Mesendoderm (in vitro differentiated cells): ENCODE measurements around the gene SH2D4B. TPM values are rescaled to one million over a fixed set of nuclear protein-coding genes. Genes with fewer than 3 reads are reported as not detected.
A peak's percentile ranks its signal among the peaks of the same experiment; 100 is the strongest.

ENCODE experiments used
- DNase-seq: peaks from one replicate; pipeline ENCODE4 v3.0.0; 2013
- H2AK5ac ChIP-seq: 2 replicates; pipeline ENCODE4 v1.6.1; 2013; ENCODE audit warnings: low read length, inconsistent platforms
- H2BK120ac ChIP-seq: 2 replicates; pipeline ENCODE4 v1.6.1; 2013; ENCODE audit warnings: low read depth, mild to moderate bottlenecking, low read length, moderate library complexity, mixed read lengths
- H2BK15ac ChIP-seq: replicated peaks from 2 replicates; pipeline ENCODE4 v1.6.1; 2013; ENCODE audit warnings: low read depth, mild to moderate bottlenecking, moderate library complexity
- H2BK5ac ChIP-seq: 2 replicates; pipeline ENCODE4 v1.6.1; 2013; ENCODE audit warnings: low read length, inconsistent platforms
- H3K18ac ChIP-seq: 2 replicates; pipeline ENCODE4 v1.6.1; 2013; ENCODE audit warnings: mild to moderate bottlenecking, low read length, mixed read lengths
- H3K23ac ChIP-seq: one replicate; pipeline ENCODE4 v1.6.1; 2013; ENCODE audit warnings: low read length
- H3K27ac ChIP-seq: 2 replicates; pipeline ENCODE4 v1.5.1; 2013; ENCODE audit warnings: low read depth, mild to moderate bottlenecking, inconsistent platforms, low read length, moderate library complexity
- H3K27me3 ChIP-seq: 2 replicates; pipeline ENCODE4 v1.6.1; 2013; ENCODE audit warnings: low read length, control low read depth, mild to moderate bottlenecking, inconsistent platforms; ENCODE audit not compliant: insufficient read depth, poor library complexity
- H3K36me3 ChIP-seq: 2 replicates; pipeline ENCODE4 v1.6.1; 2013; ENCODE audit warnings: low read length, inconsistent platforms; ENCODE audit not compliant: control insufficient read depth, insufficient read depth
- H3K4ac ChIP-seq: one replicate; pipeline ENCODE4 v1.6.1; 2013; ENCODE audit warnings: low read depth, mild to moderate bottlenecking, low read length, moderate library complexity
- H3K4me1 ChIP-seq: 2 replicates; pipeline ENCODE4 v1.6.1; 2013; ENCODE audit warnings: low read depth, low read length, inconsistent platforms; ENCODE audit not compliant: control insufficient read depth
- H3K4me2 ChIP-seq: 2 replicates; pipeline ENCODE4 v1.6.1; 2013; ENCODE audit warnings: low read length
- H3K4me3 ChIP-seq: 2 replicates; pipeline ENCODE4 v1.5.1; 2013; ENCODE audit warnings: mild to moderate bottlenecking, low read length
- H3K56ac ChIP-seq: one replicate; pipeline ENCODE4 v1.6.1; 2013; ENCODE audit warnings: low read length
- H3K79me1 ChIP-seq: 2 replicates; pipeline ENCODE4 v1.6.1; 2013; ENCODE audit warnings: low read length, inconsistent platforms
- H3K79me2 ChIP-seq: 2 replicates; pipeline ENCODE4 v1.6.1; 2013; ENCODE audit warnings: mild to moderate bottlenecking, low read length; ENCODE audit not compliant: control insufficient read depth, insufficient read depth
- H3K9ac ChIP-seq: 2 replicates; pipeline ENCODE4 v1.6.1; 2013; ENCODE audit warnings: low read length, inconsistent platforms
- H4K5ac ChIP-seq: one replicate; pipeline ENCODE4 v1.6.1; 2013; ENCODE audit warnings: low read length
- H4K8ac ChIP-seq: one replicate; pipeline ENCODE4 v1.6.1; 2013; ENCODE audit warnings: low read depth, mild to moderate bottlenecking, control low read depth, low read length, moderate library complexity
- WGBS: extraction: QIAGEN DNeasy Blood & Tissue Kit; methylation state at CpG from one replicate; pipeline ENCODE4 v1.1.7; 2013; ENCODE audit warnings: low lambda C conversion rate, missing lambda C conversion rate; ENCODE audit not compliant: insufficient coverage; ENCODE audit errors: extremely low coverage; 5-methylcytosine and 5-hydroxymethylcytosine counted together
- polyA plus RNA-seq, 2 experiments: library from polyadenylated mRNA; stranded (reverse); fragments of 200-250 nt; gene quantifications; one replicate each; pipeline ENCODE4 v1.2.3, GENCODE V29; 2013

The SH2D4B gene
- 0.06 TPM for polyA plus RNA-seq (2013, experiment 1 of 2)
- 0.04 TPM for polyA plus RNA-seq (2013, experiment 2 of 2)

DNA sequence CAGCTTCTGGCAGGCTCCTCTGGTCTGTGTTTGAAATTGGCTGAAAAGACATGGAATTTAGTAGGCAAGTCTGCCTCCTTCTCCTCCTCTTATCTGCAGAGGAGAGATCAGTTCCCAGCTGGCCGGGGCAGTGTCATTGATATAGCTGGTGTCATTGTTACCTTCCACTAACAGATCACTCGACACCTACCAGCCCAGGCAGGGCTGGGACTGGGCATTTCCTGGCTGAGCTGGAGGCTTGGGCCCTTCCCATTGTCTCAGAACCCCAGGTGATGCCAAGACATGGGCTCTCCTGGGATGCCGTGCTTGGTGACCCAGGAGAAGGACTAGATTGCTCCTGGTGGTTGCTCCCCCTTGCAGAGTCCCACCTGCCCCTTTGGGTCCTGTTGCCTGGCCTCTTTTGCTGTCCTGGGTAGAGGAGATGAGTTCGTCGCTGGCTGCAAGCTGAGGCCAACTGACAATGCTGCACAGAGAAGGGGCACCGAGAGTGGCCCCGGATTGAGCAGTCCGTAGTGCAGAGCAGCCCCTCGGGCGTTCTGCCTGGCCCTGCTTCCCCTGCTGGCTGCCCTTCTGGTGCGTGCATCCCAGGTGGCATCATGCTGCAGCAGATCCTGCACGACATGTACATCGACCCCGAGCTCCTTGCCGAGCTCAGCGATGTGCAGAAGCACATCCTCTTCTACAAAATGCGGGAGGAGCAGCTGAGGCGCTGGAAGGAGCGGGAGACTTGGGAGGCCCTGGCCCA is at the start of gene SH2D4B:
TSS of gene SH2D4B (plus strand) at position 167 of the 745 bp plus-strand sequence. CDS start at position 597, 430 bp downstream.
- Histone ChIP-seq H4K5ac (peak within 1 kb of the TSS; percentile 33), H2BK15ac (no peak within 1 kb of the TSS), H2AK5ac (peak within 1 kb of the TSS; percentile 88), H2BK120ac (no peak within 1 kb of the TSS), H3K4me1 (peaks cover 13% of the 10 kb centered on the region), H3K18ac (no peak within 1 kb of the TSS), H3K27me3 (no peaks in the 10 kb centered on the region), H3K36me3 (no peaks in the 10 kb centered on the region), H3K56ac (peak within 1 kb of the TSS; percentile 72), H4K8ac (no peak within 1 kb of the TSS), H2BK5ac (peak within 1 kb of the TSS; percentile 84), H3K79me2 (no peaks in the 10 kb centered on the region), H3K23ac (no peak within 1 kb of the TSS), H3K4me3 (no peak within 1 kb of the TSS), H3K79me1 (no peaks in the 10 kb centered on the region), H3K4me2 (no peak within 1 kb of the TSS), H3K27ac (peak within 1 kb of the TSS; percentile 62), H3K4ac (no peak within 1 kb of the TSS), H3K9ac (peak within 1 kb of the TSS; percentile 47)
- no CpG with 5 or more reads among the region's 19 CpGs for WGBS
- DNase-seq: peak; percentile 89

DNA sequence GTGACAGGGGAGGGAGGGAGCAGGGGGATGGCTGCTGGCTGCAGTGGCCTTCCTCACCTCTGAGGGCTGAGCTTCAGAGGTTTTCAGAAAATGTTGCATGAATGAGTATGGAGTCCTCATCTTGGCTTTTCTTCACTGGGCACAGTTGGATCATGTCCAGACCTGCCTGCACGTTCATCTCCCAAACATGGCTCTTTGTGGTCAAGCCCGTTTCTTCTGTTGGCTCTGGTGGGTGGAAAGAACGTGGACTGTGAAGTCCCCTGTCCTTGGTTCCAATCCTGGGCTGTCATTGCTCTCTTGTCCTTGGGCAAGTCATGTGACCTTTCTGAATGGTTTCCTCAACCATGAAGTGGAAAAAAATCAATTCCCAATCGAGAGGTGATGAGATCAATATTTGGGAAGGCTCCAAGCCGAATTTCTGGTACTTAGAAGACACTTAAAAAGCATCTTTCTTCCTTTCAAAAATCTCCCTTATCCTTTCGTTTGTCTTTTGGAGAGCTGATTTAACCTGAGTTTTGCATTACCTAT is 49.1 kb upstream of the SH2D4B start:
- Histone ChIP-seq H2BK5ac (no peak overlapping the region), H2BK15ac (no peak overlapping the region), H3K79me1 (peaks cover 57% of the 10 kb centered on the region), H3K4me2 (no peak overlapping the region), H2BK120ac (no peak overlapping the region), H4K5ac (no peak overlapping the region), H3K18ac (no peak overlapping the region), H3K9ac (no peak overlapping the region), H3K36me3 (peaks cover 1% of the 10 kb centered on the region), H3K27ac (no peak overlapping the region), H3K4ac (no peak overlapping the region), H3K56ac (no peak overlapping the region), H4K8ac (no peak overlapping the region), H3K4me1 (peaks cover 16% of the 10 kb centered on the region), H3K27me3 (no peaks in the 10 kb centered on the region), H3K23ac (no peak overlapping the region), H3K4me3 (no peak overlapping the region), H3K79me2 (peaks cover 49% of the 10 kb centered on the region), H2AK5ac (no peak overlapping the region)
- WGBS: no CpG with 5 or more reads among the region's 6 CpGs
- no peak for DNase-seq

DNA sequence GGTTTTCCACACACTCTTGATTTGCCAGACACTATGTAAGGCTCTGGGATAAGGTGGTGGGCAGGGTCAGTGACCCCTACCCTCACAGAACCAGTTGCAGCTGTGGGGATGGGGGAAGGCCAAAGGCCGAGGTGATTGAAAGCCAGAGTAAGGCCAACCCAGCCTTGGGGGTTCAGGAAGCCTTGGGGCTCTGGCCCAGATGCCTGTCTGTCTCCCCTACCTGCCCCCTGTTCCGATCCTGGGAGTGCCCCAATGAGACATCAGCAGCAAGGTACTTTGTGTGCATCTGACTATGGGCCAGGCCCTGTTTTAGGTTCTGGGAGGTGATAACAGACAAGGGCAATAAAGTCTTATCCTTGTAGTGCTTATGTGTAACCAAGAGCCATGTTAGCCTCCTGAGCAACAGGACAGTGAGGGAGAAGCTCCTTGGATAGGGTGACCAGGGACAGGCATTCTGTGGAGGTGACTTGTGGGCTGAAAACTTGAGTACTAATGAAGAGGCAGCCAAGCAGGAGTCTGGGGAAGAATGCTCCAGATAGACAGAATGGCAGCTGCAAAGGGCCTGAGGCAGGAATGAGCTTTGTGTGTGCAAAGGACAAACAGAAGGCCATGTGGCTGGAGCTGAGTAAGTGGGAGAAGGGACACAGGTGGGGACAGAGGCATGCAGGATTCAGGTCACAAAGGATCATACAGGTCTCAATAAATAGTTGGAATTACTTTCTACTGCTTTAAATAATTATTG is 48.2 kb upstream of the SH2D4B start:
- no peak overlapping the region for H2BK5ac ChIP-seq

DNA sequence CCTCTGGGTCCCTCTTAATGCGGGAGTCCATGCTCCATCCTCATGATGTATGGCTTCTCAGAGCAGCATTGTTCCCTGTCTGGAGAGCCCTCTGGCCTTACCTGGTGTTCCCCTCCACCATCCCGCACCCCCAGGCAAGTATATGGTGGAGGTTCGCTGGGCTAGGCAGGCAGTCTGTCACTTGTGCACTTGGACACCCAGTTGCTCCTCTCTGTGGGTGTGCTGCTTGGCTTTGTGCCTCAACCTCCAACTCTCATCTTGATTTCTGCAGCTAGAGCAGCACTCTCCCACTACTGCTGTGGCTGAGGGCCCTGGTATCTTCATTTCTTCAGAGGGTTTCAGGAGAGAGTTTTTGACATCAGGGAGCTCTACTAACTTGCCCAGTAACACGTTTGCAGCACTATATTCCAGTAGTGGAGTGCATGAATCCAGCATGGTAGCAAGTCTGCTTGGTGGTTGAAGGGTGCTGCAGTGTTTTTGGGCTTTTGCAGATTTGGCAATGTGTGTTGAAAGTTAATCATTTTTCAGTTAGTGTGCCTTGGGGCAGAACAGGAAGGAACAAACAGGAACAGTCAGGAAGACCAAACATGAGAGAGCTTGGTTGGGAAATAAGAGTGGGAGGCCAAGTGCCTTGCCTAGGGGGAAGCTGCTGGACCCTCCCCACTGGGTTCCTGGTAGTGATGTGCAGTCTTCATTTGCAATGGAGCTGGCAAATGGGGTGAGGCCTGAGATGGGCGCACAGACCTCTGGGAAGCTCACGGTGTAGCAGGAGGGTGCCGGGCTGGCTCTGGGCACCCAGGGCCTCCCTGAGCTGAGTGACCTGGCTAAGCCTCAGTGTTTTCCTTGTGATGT is 46.2 kb upstream of the SH2D4B start:
- Histone ChIP-seq H4K5ac (no peak overlapping the region), H3K4me1 (peaks cover 5% of the 10 kb centered on the region), H3K4me3 (no peak overlapping the region), H3K27ac (no peak overlapping the region), H3K79me2 (peaks cover 45% of the 10 kb centered on the region), H2BK120ac (no peak overlapping the region), H3K79me1 (peaks cover 56% of the 10 kb centered on the region), H3K56ac (no peak overlapping the region), H2AK5ac (no peak overlapping the region), H4K8ac (no peak overlapping the region), H2BK5ac (no peak overlapping the region), H3K9ac (no peak overlapping the region), H3K23ac (no peak overlapping the region), H2BK15ac (no peak overlapping the region), H3K27me3 (no peaks in the 10 kb centered on the region), H3K4ac (no peak overlapping the region), H3K18ac (no peak overlapping the region), H3K36me3 (peaks cover 1% of the 10 kb centered on the region), H3K4me2 (no peak overlapping the region)
- no CpG with 5 or more reads among the region's 7 CpGs for WGBS
- no peak for DNase-seq

More for the DNA sequence above, 48.2 kb upstream of the SH2D4B start:
- Histone ChIP-seq H2BK15ac (no peak overlapping the region), H3K23ac (no peak overlapping the region), H3K4me2 (no peak overlapping the region), H3K36me3 (peaks cover 1% of the 10 kb centered on the region), H3K27ac (no peak overlapping the region), H4K5ac (no peak overlapping the region), H3K79me1 (peaks cover 61% of the 10 kb centered on the region), H4K8ac (no peak overlapping the region), H3K18ac (no peak overlapping the region), H3K79me2 (peaks cover 54% of the 10 kb centered on the region), H3K4ac (no peak overlapping the region), H2AK5ac (no peak overlapping the region), H3K4me1 (peaks cover 16% of the 10 kb centered on the region), H3K27me3 (no peaks in the 10 kb centered on the region), H3K4me3 (no peak overlapping the region), H3K56ac (no peak overlapping the region), H3K9ac (no peak overlapping the region), H2BK120ac (no peak overlapping the region)
- no peak for DNase-seq
- no CpG with 5 or more reads among the region's 2 CpGs for WGBS

DNA sequence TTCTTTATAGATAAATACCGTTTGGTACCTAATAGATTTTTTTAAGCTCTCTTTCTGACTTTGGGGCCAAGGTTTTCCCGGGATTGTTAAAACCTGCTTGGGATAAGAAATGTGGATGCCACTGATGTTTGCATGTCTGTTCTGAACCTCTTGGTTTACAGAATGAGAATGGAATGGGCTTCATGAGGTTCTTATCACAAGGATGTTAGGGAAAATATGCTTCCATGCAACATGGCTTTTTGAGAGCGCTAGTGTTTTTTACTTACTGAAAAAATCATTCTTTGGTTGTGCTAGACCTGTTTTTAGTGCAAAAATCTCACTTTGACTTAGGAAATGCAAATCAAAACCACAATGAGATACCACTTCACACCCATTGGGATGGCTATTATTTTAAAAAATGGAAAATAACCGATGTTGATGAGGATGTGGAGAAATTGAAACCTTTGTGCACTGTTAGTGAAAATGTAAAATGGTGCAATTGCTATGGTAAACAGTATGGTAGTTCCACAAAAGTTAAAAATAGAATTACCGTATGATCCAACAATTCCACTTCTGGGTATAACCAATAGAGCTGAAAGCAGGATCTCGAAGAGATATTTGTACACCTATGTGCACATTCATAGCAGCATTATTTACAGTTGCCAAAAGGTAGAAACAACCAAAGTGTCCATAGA is 44.7 kb upstream of the SH2D4B start:
- no peaks in the 10 kb centered on the region for H3K27me3 ChIP-seq
- no CpG with 5 or more reads among the region's 6 CpGs for WGBS
- H3K36me3 ChIP-seq: peaks cover 1% of the 10 kb centered on the region

More for the DNA sequence above, 44.7 kb upstream of the SH2D4B start:
- Histone ChIP-seq H3K18ac (no peak overlapping the region), H3K56ac (no peak overlapping the region), H4K8ac (no peak overlapping the region), H3K79me1 (peaks cover 48% of the 10 kb centered on the region), H4K5ac (no peak overlapping the region), H3K9ac (no peak overlapping the region), H3K4me1 (peaks cover 2% of the 10 kb centered on the region), H2AK5ac (no peak overlapping the region), H3K4me3 (no peak overlapping the region), H2BK15ac (no peak overlapping the region), H3K23ac (no peak overlapping the region), H3K4me2 (no peak overlapping the region), H2BK5ac (no peak overlapping the region), H3K27ac (no peak overlapping the region), H2BK120ac (no peak overlapping the region), H3K79me2 (peaks cover 38% of the 10 kb centered on the region), H3K4ac (no peak overlapping the region)
- DNase-seq: no peak
